RWPE2 (cell line): ENCODE measurements around the gene XIRP2.

Experiments
- ATAC-seq: fragments of 200-7000 bp; cut with Tn5 transposase; 3 replicates; pipeline ENCODE4 v1.9.1; 2021; ENCODE audit warnings: low read depth
- DNase-seq: peaks from one replicate; pipeline ENCODE4 v3.0.0-alpha.2; 2020; ENCODE audit warnings: low spot score
- H3K27ac ChIP-seq: fragments of 450-650 bp; 2 replicates; pipeline ENCODE4 v1.5.1; 2017; ENCODE audit warnings: mild to moderate bottlenecking; ENCODE audit not compliant: poor library complexity, severe bottlenecking
- H3K27me3 ChIP-seq: fragments of 250-450 bp; sonication (Bioruptor Pico); 2 replicates; pipeline ENCODE4 v1.5.1; 2021; ENCODE audit warnings: mild to moderate bottlenecking, moderate library complexity; ENCODE audit not compliant: insufficient read depth, poor library complexity, severe bottlenecking
- H3K36me3 ChIP-seq: fragments of 250-450 bp; sonication (Bioruptor Pico); 2 replicates; pipeline ENCODE4 v1.5.1; 2020; ENCODE audit warnings: low read depth, mild to moderate bottlenecking, moderate library complexity
- H3K4me1 ChIP-seq: fragments of 250-450 bp; sonication (Bioruptor Pico); 2 replicates; pipeline ENCODE4 v1.5.1; 2021; ENCODE audit warnings: mild to moderate bottlenecking, moderate library complexity; ENCODE audit not compliant: insufficient read depth, poor library complexity, severe bottlenecking
- H3K4me3 ChIP-seq: fragments of 250-450 bp; sonication (Bioruptor Pico); 2 replicates; pipeline ENCODE4 v1.5.1; 2021; ENCODE audit warnings: mild to moderate bottlenecking, moderate library complexity; ENCODE audit not compliant: severe bottlenecking
- H3K9me3 ChIP-seq: fragments of 250-450 bp; sonication (Bioruptor Pico); 2 replicates; pipeline ENCODE4 v1.5.1; 2021; ENCODE audit warnings: mild to moderate bottlenecking, moderate library complexity; ENCODE audit not compliant: severe bottlenecking
- TF ChIP-seq, protein P1 (sequence below): fragments of 450-650 bp; IDR thresholded peaks from one replicate; pipeline ENCODE4 v1.5.1; 2017; ENCODE audit warnings: mild to moderate bottlenecking, moderate library complexity; ENCODE audit not compliant: poor library complexity, severe bottlenecking

XIRP2 gene

GRCh38 chr2:166924967-166925366 is 36.7 kb downstream of the XIRP2 start:
- Histone ChIP-seq H3K27ac (no peak overlapping the region), H3K27me3 (no peaks in the 10 kb centered on the region), H3K9me3 (no peaks in the 10 kb centered on the region), H3K4me1 (no peaks in the 10 kb centered on the region), H3K36me3 (no peaks in the 10 kb centered on the region), H3K4me3 (no peak overlapping the region)
- TF ChIP-seq, protein P1, sequence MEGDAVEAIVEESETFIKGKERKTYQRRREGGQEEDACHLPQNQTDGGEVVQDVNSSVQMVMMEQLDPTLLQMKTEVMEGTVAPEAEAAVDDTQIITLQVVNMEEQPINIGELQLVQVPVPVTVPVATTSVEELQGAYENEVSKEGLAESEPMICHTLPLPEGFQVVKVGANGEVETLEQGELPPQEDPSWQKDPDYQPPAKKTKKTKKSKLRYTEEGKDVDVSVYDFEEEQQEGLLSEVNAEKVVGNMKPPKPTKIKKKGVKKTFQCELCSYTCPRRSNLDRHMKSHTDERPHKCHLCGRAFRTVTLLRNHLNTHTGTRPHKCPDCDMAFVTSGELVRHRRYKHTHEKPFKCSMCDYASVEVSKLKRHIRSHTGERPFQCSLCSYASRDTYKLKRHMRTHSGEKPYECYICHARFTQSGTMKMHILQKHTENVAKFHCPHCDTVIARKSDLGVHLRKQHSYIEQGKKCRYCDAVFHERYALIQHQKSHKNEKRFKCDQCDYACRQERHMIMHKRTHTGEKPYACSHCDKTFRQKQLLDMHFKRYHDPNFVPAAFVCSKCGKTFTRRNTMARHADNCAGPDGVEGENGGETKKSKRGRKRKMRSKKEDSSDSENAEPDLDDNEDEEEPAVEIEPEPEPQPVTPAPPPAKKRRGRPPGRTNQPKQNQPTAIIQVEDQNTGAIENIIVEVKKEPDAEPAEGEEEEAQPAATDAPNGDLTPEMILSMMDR: no peak
- ATAC-seq (no peak), DNase-seq (no peak)

GRCh38 chr2:166926657-166927056 is 38.4 kb downstream of the XIRP2 start:
- no peaks in the 10 kb centered on the region for H3K9me3 ChIP-seq
- no peaks in the 10 kb centered on the region for H3K4me1 ChIP-seq
- H3K27ac ChIP-seq: no peak overlapping the region
- H3K36me3 ChIP-seq: no peaks in the 10 kb centered on the region
- no peak for ATAC-seq
- H3K4me3 ChIP-seq: no peak overlapping the region
- TF ChIP-seq, protein P1: no peak
- DNase-seq: no peak
- H3K27me3 ChIP-seq: no peaks in the 10 kb centered on the region

- Histone ChIP-seq H3K4me3 (no peak overlapping the region), H3K27me3 (no peaks in the 10 kb centered on the region), H3K27ac (no peak overlapping the region), H3K9me3 (no peaks in the 10 kb centered on the region), H3K36me3 (no peaks in the 10 kb centered on the region), H3K4me1 (no peaks in the 10 kb centered on the region)
- DNase-seq (no peak), ATAC-seq (no peak)
- TF ChIP-seq, protein P1: no peak
These were observed 43.8 kb downstream of the XIRP2 start for GRCh38 chr2:166932032-166932431.

- H3K36me3 ChIP-seq: no peaks in the 10 kb centered on the region
- ATAC-seq: no peak
- no peak for DNase-seq
These were observed 46.5 kb downstream of the XIRP2 start for GRCh38 chr2:166934817-166935216.

DNA sequence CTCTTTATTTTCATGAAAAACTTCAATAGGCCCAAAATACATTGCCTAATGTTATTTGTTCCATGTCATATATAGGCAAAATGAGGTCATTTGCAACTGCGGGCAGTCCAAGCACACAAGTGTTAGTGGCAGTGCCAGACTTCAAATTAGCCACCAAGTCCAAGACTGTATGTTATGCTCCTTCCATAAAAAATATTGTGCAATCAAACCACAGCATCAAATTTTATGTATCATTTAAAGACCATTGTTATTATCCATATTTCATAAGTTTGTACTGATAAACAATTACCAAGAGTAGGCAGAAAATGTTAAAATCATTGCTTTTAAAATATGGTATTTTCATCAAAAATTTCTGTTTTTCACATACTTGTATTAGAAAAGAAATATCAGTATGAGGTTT is 54.1 kb downstream of the XIRP2 start:
- Histone ChIP-seq H3K4me3 (no peak overlapping the region), H3K27me3 (no peaks in the 10 kb centered on the region), H3K9me3 (no peaks in the 10 kb centered on the region), H3K36me3 (no peaks in the 10 kb centered on the region), H3K4me1 (no peaks in the 10 kb centered on the region), H3K27ac (no peak overlapping the region)
- no peak for ATAC-seq
- TF ChIP-seq, protein P1: no peak
- no peak for DNase-seq

More at GRCh38 chr2:166934817-166935216, 46.5 kb downstream of the XIRP2 start:
- no peak overlapping the region for H3K4me3 ChIP-seq
- H3K27ac ChIP-seq: no peak overlapping the region
- TF ChIP-seq, protein P1: no peak
- no peaks in the 10 kb centered on the region for H3K27me3 ChIP-seq
- H3K9me3 ChIP-seq: no peaks in the 10 kb centered on the region
- no peaks in the 10 kb centered on the region for H3K4me1 ChIP-seq
